Activated naive CD4-positive, alpha-beta T cell treated with anti-CD3 and anti-CD28 coated beads, Interleukin-2, amount 50 U/mL, for 72 hours (primary cell): ENCODE measurements around the gene MYO1B. TPM values are rescaled to one million over a fixed set of nuclear protein-coding genes. Genes with fewer than 3 reads are reported as not detected.

Source experiments
- ATAC-seq, 2 donors: fragments of 150-1000 bp; cut with Tn5 transposase; 2 replicates each; pipeline ENCODE4 v1.10.0; 2021; ENCODE audit warnings: mild to moderate bottlenecking in 2 of 2, moderate library complexity in 2 of 2
- DNase-seq, 2 donors: peaks; one replicate each; pipeline ENCODE4 v3.0.0; 2021 to 2022; ENCODE audit warnings: low spot score in 2 of 2
- H3K27ac Mint-ChIP-seq, 2 donors: one replicate each; pipeline ENCODE4 v1.8.0; 2022; ENCODE audit warnings: mild to moderate bottlenecking in 2 of 2, mixed read lengths in 2 of 2
- H3K36me3 Mint-ChIP-seq, 2 donors: one replicate each; pipeline ENCODE4 v1.8.0; 2022; ENCODE audit warnings: mixed read lengths in 2 of 2
- H3K9me3 Mint-ChIP-seq, 2 donors: one replicate each; pipeline ENCODE4 v1.8.0; 2022; ENCODE audit warnings: mixed read lengths in 2 of 2
- total RNA-seq, 2 donors: library from RNA; stranded (reverse); gene quantifications; one replicate each; pipeline ENCODE4 v1.2.3, GENCODE V29; 2022

MYO1B gene
- total RNA-seq, 2 donors from 2014 or later, result 4.7 to 42.5 TPM

GRCh38 chr2:191350826-191351225, 105.6 kb downstream of the MYO1B start:
- ATAC-seq (no peak), DNase-seq (no peak)
- Mint-ChIP-seq H3K9me3 (no peaks in the 10 kb centered on the region), H3K36me3 (peaks cover 0 to 15% of the 10 kb centered on the region in 2 donors), H3K27ac (no peak overlapping the region)

GRCh38 chr2:191351298-191351697, 106.1 kb downstream of the MYO1B start:
- no peaks in the 10 kb centered on the region for H3K9me3 Mint-ChIP-seq

GRCh38 chr2:191351921-191352320, 106.7 kb downstream of the MYO1B start:
- Mint-ChIP-seq H3K9me3 (no peaks in the 10 kb centered on the region), H3K36me3 (peaks cover 0 to 15% of the 10 kb centered on the region in 2 donors), H3K27ac (no peak overlapping the region)
- DNase-seq, result no peak
- no peak for ATAC-seq

More at GRCh38 chr2:191351298-191351697, 106.1 kb downstream of the MYO1B start:
- Mint-ChIP-seq H3K36me3 (peaks cover 0 to 15% of the 10 kb centered on the region in 2 donors), H3K27ac (no peak overlapping the region)
- ATAC-seq (no peak), DNase-seq (no peak)

- no peaks in the 10 kb centered on the region for H3K9me3 Mint-ChIP-seq
- ATAC-seq (no peak), DNase-seq (no peak)
- no peak overlapping the region for H3K27ac Mint-ChIP-seq
- peaks cover 0 to 15% of the 10 kb centered on the region in 2 donors for H3K36me3 Mint-ChIP-seq
These were observed 107.3 kb downstream of the MYO1B start for GRCh38 chr2:191352536-191352935.

- Mint-ChIP-seq H3K27ac (no peak overlapping the region), H3K36me3 (peaks cover 0 to 10% of the 10 kb centered on the region in 2 donors), H3K9me3 (no peaks in the 10 kb centered on the region)
- DNase-seq, result no peak
- no peak for ATAC-seq
These were observed 110.1 kb downstream of the MYO1B start for GRCh38 chr2:191355170-191355758.

GRCh38 chr2:191357678-191358077, 112.5 kb downstream of the MYO1B start:
- no peak for DNase-seq

GRCh38 chr2:191358325-191359025, 113.3 kb downstream of the MYO1B start:
- Mint-ChIP-seq H3K36me3 (peaks cover 0 to 10% of the 10 kb centered on the region in 2 donors), H3K27ac (no peak overlapping the region), H3K9me3 (no peaks in the 10 kb centered on the region)
- no peak for DNase-seq
- no peak for ATAC-seq

More at GRCh38 chr2:191357678-191358077, 112.5 kb downstream of the MYO1B start:
- Mint-ChIP-seq H3K27ac (no peak overlapping the region), H3K36me3 (peaks cover 0 to 10% of the 10 kb centered on the region in 2 donors), H3K9me3 (no peaks in the 10 kb centered on the region)
- ATAC-seq, result no peak

GRCh38 chr2:191359133-191359532, 113.9 kb downstream of the MYO1B start:
- Mint-ChIP-seq H3K36me3 (peaks cover 0 to 10% of the 10 kb centered on the region in 2 donors), H3K9me3 (no peaks in the 10 kb centered on the region), H3K27ac (no peak overlapping the region)
- ATAC-seq (no peak), DNase-seq (no peak)

- ATAC-seq (no peak), DNase-seq (no peak)
- no peak overlapping the region for H3K27ac Mint-ChIP-seq
- no peaks in the 10 kb centered on the region for H3K9me3 Mint-ChIP-seq
- H3K36me3 Mint-ChIP-seq, result no peaks in the 10 kb centered on the region
These were observed 115.7 kb downstream of the MYO1B start for GRCh38 chr2:191360918-191361317.

GRCh38 chr2:191362841-191363240, 117.6 kb downstream of the MYO1B start:
- Mint-ChIP-seq H3K9me3 (no peaks in the 10 kb centered on the region), H3K36me3 (no peaks in the 10 kb centered on the region), H3K27ac (no peak overlapping the region)
- ATAC-seq, result no peak
- no peak for DNase-seq

GRCh38 chr2:191363267-191363666, 118.1 kb downstream of the MYO1B start:
- H3K27ac Mint-ChIP-seq, result no peak overlapping the region
- H3K36me3 Mint-ChIP-seq, result no peaks in the 10 kb centered on the region
- DNase-seq (no peak), ATAC-seq (no peak)
- H3K9me3 Mint-ChIP-seq, result no peaks in the 10 kb centered on the region

GRCh38 chr2:191365089-191365488, 119.9 kb downstream of the MYO1B start:
- no peak overlapping the region for H3K27ac Mint-ChIP-seq

GRCh38 chr2:191366199-191366598, 121.0 kb downstream of the MYO1B start:
- no peak for DNase-seq
- Mint-ChIP-seq H3K36me3 (no peaks in the 10 kb centered on the region), H3K27ac (no peak overlapping the region), H3K9me3 (no peaks in the 10 kb centered on the region)
- no peak for ATAC-seq

More at GRCh38 chr2:191365089-191365488, 119.9 kb downstream of the MYO1B start:
- DNase-seq (no peak), ATAC-seq (no peak)
- H3K36me3 Mint-ChIP-seq, result no peaks in the 10 kb centered on the region
- no peaks in the 10 kb centered on the region for H3K9me3 Mint-ChIP-seq

GRCh38 chr2:191369034-191369433, 123.8 kb downstream of the MYO1B start:
- DNase-seq, result no peak
- no peaks in the 10 kb centered on the region for H3K36me3 Mint-ChIP-seq
- no peak overlapping the region for H3K27ac Mint-ChIP-seq
- no peak for ATAC-seq
- no peaks in the 10 kb centered on the region for H3K9me3 Mint-ChIP-seq

- Mint-ChIP-seq H3K9me3 (no peaks in the 10 kb centered on the region), H3K27ac (no peak overlapping the region), H3K36me3 (no peaks in the 10 kb centered on the region)
- ATAC-seq (no peak), DNase-seq (no peak)
These were observed 129.2 kb downstream of the MYO1B start for GRCh38 chr2:191374366-191374765.

- ATAC-seq, result no peak
- H3K9me3 Mint-ChIP-seq, result no peaks in the 10 kb centered on the region
These were observed 129.7 kb downstream of the MYO1B start for GRCh38 chr2:191374939-191375338.

GRCh38 chr2:191376981-191377629, 131.9 kb downstream of the MYO1B start:
- H3K36me3 Mint-ChIP-seq, result no peaks in the 10 kb centered on the region
- DNase-seq, result no peak
- no peak overlapping the region for H3K27ac Mint-ChIP-seq
- peak; percentile 88 to 96 for ATAC-seq
- H3K9me3 Mint-ChIP-seq, result no peaks in the 10 kb centered on the region

More at GRCh38 chr2:191374939-191375338, 129.7 kb downstream of the MYO1B start:
- DNase-seq, result no peak
- Mint-ChIP-seq H3K36me3 (no peaks in the 10 kb centered on the region), H3K27ac (no peak overlapping the region)
